Right lobe of liver (tissue), 4 donors: ENCODE data around the gene RAPGEF2.

Source experiments
- CTCF ChIP-seq, 4 donors: fragments of 200-600 bp in 3 of 4; fragments of 450-650 bp in 1 of 4; IDR thresholded peaks; one replicate each; pipeline versions ENCODE4 v1.5.1 to v1.8.0; 2016 to 2022; ENCODE audit warnings: antibody characterized with exemption in 4 of 4, mild to moderate bottlenecking in 2 of 4
- POLR2A ChIP-seq: fragments of 450-650 bp; IDR thresholded peaks from one replicate; pipeline ENCODE4 v1.6.1; 2017; ENCODE audit warnings: antibody characterized with exemption, mild to moderate bottlenecking
- donor health status: DM: no; HTN: no; CAD: no.
- donor health status: DM: no; HTN: no; CAD: no.
- donor health status: DM: no; HTN: yes; CAD: no.

- TF ChIP-seq CTCF (IDR thresholded peaks at IDR 0.05), result no peak
- TF ChIP-seq POLR2A, result no peak
Observed at GRCh38 chr4:159396151-159396550, 293.3 kb downstream of the RAPGEF2 start.
